Mononuclear cell (primary cell): ENCODE measurements around the gene TCL1B. TPM values are rescaled to one million over a fixed set of nuclear protein-coding genes. Genes with fewer than 3 reads are reported as not detected.

ENCODE experiments used
- H3K27me3 ChIP-seq: 2 replicates; pipeline ENCODE4 v1.6.0; 2011; ENCODE audit warnings: low read length, control low read depth; ENCODE audit not compliant: insufficient read depth
- H3K4me1 ChIP-seq: 2 replicates; pipeline ENCODE4 v1.5.1; 2011; ENCODE audit warnings: mild to moderate bottlenecking, low read length, control low read depth; ENCODE audit not compliant: insufficient read depth
- H3K4me3 ChIP-seq: 2 replicates; pipeline ENCODE4 v1.5.1; 2011; ENCODE audit warnings: mild to moderate bottlenecking, low read length, moderate library complexity
- H3K9me3 ChIP-seq: 2 replicates; pipeline ENCODE4 v1.5.1; 2011; ENCODE audit warnings: low read depth, mild to moderate bottlenecking, control low read depth, low read length
- total RNA-seq: library from RNA; depleted of rRNA; stranded (reverse); fragments of >200 nt; gene quantifications from one replicate; pipeline ENCODE4 v1.2.3, GENCODE V29; 2012

TCL1B gene
- total RNA-seq, 1 donor = 0.21 TPM

DNA sequence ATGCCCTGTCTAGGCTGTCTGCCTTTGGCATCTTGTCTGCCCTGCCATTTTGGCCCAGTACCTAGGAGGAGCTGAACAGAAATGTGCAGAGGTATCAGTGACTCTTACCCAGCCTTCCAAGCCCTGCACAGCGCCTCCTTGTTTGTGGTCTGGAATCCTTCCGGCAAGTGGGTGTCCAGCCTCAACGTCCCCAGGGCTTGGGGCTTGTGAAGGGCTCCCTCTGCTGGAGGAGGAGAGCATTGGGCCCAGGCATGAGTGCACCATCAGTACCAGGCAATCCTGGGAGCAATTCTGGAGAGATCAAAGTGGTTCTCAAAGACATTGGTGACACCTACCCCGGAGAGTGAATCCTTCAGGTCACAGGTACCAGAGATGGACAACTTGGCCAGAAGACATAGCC lies 2.4 kb upstream of the TCL1B start:
- no peaks in the 10 kb centered on the region for H3K9me3 ChIP-seq
- peaks cover 8% of the 10 kb centered on the region for H3K4me1 ChIP-seq
- no peak overlapping the region for H3K4me3 ChIP-seq
- no peaks in the 10 kb centered on the region for H3K27me3 ChIP-seq

DNA sequence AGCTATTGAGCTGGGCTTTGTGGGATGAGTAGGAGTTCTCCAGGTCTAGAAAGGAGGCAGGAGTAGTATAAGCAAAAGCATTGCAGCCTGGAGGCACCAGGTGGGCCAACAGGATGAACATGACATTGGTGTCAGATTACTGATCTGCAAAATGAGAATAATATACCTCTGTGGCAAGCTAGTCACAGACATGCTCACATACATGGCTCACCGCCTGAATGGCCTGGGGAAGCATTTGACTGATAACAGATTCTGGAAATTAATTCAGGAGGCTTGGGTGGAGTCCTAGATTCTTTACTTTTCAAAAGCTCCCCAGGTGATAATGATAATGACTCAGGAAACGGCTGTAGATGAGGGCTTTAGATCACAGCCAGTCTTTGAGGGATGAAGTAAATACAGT lies 709 bp downstream of the TCL1B start:
- no peaks in the 10 kb centered on the region for H3K9me3 ChIP-seq
- H3K4me1 ChIP-seq = no peaks in the 10 kb centered on the region
- no peak overlapping the region for H3K4me3 ChIP-seq
- H3K27me3 ChIP-seq = no peaks in the 10 kb centered on the region

- H3K4me3 ChIP-seq = no peak overlapping the region
These were observed 3.2 kb downstream of the TCL1B start for GRCh38 chr14:95689441-95689840.

DNA sequence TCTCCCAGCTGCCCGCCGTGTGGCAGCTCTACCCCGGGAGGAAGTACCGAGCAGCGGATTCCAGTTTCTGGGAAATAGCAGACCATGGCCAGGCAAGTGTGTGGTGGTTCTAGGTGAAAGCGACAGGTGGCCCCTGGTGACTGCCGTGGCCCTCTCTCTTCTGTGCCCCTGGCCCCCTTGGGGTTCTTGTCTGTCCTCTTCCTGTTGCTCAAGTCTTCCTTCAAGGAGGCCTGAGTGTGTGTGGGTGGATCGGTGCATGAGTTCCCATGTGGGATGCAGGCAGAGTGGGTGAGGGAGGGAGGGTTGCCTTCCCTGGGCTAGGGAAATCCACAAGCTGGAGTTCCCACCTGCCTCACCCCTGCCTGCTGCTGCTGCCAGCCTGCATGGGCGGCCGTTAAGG lies 4.6 kb downstream of the TCL1B start:
- no peaks in the 10 kb centered on the region for H3K9me3 ChIP-seq

More at GRCh38 chr14:95689441-95689840, 3.2 kb downstream of the TCL1B start:
- Histone ChIP-seq H3K27me3 (no peaks in the 10 kb centered on the region), H3K4me1 (peaks cover 9% of the 10 kb centered on the region), H3K9me3 (no peaks in the 10 kb centered on the region)

GRCh38 chr14:95691591-95691990 lies 5.4 kb downstream of the TCL1B start:
- no peaks in the 10 kb centered on the region for H3K9me3 ChIP-seq
- H3K27me3 ChIP-seq = no peaks in the 10 kb centered on the region
- H3K4me1 ChIP-seq = peaks cover 16% of the 10 kb centered on the region
- no peak overlapping the region for H3K4me3 ChIP-seq

More for the DNA sequence above, 4.6 kb downstream of the TCL1B start:
- Histone ChIP-seq H3K4me3 (no peak overlapping the region), H3K27me3 (no peaks in the 10 kb centered on the region), H3K4me1 (peaks cover 16% of the 10 kb centered on the region)

- Histone ChIP-seq H3K4me3 (no peak overlapping the region), H3K9me3 (no peaks in the 10 kb centered on the region), H3K27me3 (no peaks in the 10 kb centered on the region), H3K4me1 (peaks cover 16% of the 10 kb centered on the region)
These were observed 5.9 kb downstream of the TCL1B start for GRCh38 chr14:95692109-95692508.

GRCh38 chr14:95695051-95695450 lies 8.8 kb downstream of the TCL1B start:
- Histone ChIP-seq H3K4me1 (peaks cover 16% of the 10 kb centered on the region), H3K27me3 (no peaks in the 10 kb centered on the region), H3K9me3 (no peaks in the 10 kb centered on the region), H3K4me3 (no peak overlapping the region)

DNA sequence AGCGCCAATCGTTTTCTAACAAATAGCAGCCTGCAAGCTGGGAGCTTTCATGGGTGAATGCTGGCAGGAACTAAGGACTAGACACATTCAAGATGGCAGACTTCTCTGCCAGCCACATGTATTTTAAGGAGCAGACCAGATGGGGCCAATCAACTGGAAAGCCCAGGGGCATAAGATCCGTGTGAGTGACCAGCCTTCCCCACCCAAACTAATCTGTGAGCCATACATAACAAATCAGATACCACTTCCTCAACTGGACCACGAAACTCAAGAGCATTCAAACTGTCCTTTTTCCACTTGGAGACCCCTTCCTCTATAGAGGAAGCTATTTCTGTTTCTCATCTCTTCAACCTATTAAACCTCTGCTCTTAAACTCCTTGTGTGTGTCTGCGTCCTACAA lies 9.7 kb downstream of the TCL1B start:
- peaks cover 16% of the 10 kb centered on the region for H3K4me1 ChIP-seq
- H3K9me3 ChIP-seq = no peaks in the 10 kb centered on the region
- H3K4me3 ChIP-seq = no peak overlapping the region
- H3K27me3 ChIP-seq = no peaks in the 10 kb centered on the region

- Histone ChIP-seq H3K9me3 (no peaks in the 10 kb centered on the region), H3K4me3 (no peak overlapping the region), H3K4me1 (peaks cover 16% of the 10 kb centered on the region), H3K27me3 (no peaks in the 10 kb centered on the region)
These were observed 10.5 kb downstream of the TCL1B start for GRCh38 chr14:95696741-95697140.

- peaks cover 15% of the 10 kb centered on the region for H3K4me1 ChIP-seq
- no peak overlapping the region for H3K4me3 ChIP-seq
- H3K9me3 ChIP-seq = no peaks in the 10 kb centered on the region
- H3K27me3 ChIP-seq = no peaks in the 10 kb centered on the region
These were observed 11.5 kb downstream of the TCL1B start for GRCh38 chr14:95697764-95698163.

GRCh38 chr14:95698287-95698686 lies 12.1 kb downstream of the TCL1B start:
- Histone ChIP-seq H3K27me3 (no peaks in the 10 kb centered on the region), H3K9me3 (no peaks in the 10 kb centered on the region), H3K4me1 (peaks cover 12% of the 10 kb centered on the region), H3K4me3 (no peak overlapping the region)

GRCh38 chr14:95699412-95699811 lies 13.2 kb downstream of the TCL1B start:
- H3K4me1 ChIP-seq = peaks cover 8% of the 10 kb centered on the region
- no peak overlapping the region for H3K4me3 ChIP-seq
- no peaks in the 10 kb centered on the region for H3K27me3 ChIP-seq
- no peaks in the 10 kb centered on the region for H3K9me3 ChIP-seq

DNA sequence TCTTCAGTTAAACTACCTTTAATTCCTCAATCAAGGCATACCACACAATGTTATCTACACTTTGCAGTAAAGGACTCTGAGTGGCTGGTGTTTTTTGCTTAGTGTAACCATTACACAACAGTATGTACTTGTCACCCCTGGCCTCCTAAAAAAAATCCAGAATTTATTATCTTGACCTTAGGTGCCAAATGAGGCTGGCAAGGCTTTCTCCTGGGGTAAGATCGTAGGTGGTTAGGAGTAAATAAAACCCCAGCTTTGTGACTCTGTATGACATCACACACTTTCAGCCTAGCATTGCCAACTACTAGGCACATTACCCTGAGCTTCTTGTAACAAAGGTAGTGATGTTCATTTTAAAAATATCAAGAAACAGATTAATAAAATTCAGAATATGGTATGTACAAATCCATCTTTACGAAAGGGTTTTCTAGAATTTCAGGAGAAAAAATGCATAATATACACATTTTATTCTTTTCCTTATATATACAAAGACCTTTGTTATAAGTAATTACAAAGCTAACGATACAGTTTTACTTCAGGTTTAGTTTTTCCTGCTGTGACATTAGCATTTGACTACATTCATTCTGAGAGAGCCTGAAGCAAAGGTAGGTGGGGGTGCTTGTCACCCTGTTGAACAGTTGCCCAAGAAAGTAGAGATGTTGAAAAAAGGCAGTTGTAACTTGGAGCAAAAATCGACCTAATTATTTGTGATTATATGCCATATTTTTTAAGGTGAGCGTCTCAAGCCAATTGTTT lies 14.2 kb downstream of the TCL1B start:
- Histone ChIP-seq H3K4me3 (no peak overlapping the region), H3K27me3 (no peaks in the 10 kb centered on the region), H3K4me1 (peaks cover 2% of the 10 kb centered on the region), H3K9me3 (no peaks in the 10 kb centered on the region)

GRCh38 chr14:95701846-95702221 lies 15.6 kb downstream of the TCL1B start:
- H3K27me3 ChIP-seq = no peaks in the 10 kb centered on the region
- no peaks in the 10 kb centered on the region for H3K4me1 ChIP-seq
- no peak overlapping the region for H3K4me3 ChIP-seq
- H3K9me3 ChIP-seq = no peaks in the 10 kb centered on the region

- Histone ChIP-seq H3K27me3 (no peaks in the 10 kb centered on the region), H3K4me1 (peaks cover 6% of the 10 kb centered on the region), H3K4me3 (no peak overlapping the region), H3K9me3 (no peaks in the 10 kb centered on the region)
These were observed 17.1 kb downstream of the TCL1B start for GRCh38 chr14:95703341-95703740.

GRCh38 chr14:95703805-95704204 lies 17.6 kb downstream of the TCL1B start:
- Histone ChIP-seq H3K27me3 (no peaks in the 10 kb centered on the region), H3K4me1 (peaks cover 6% of the 10 kb centered on the region), H3K9me3 (no peaks in the 10 kb centered on the region), H3K4me3 (no peak overlapping the region)
